KOPT-K1 (cell line): ENCODE results near the gene DACH1.

ENCODE experiments used
- H3K27ac ChIP-seq: fragments of 200-600 bp; sonication (generic); 2 replicates; pipeline ENCODE4 v1.5.1; 2016; ENCODE audit warnings: antibody characterized with exemption, mild to moderate bottlenecking, low read depth, low read length; ENCODE audit not compliant: poor library complexity, severe bottlenecking
- H3K36me3 ChIP-seq: fragments of 200-600 bp; sonication (generic); 2 replicates; pipeline ENCODE4 v1.5.1; 2017; ENCODE audit warnings: antibody characterized with exemption, mild to moderate bottlenecking, low read length, moderate library complexity; ENCODE audit not compliant: insufficient read depth
- H3K9me3 ChIP-seq: fragments of 200-600 bp; sonication (generic); 2 replicates; pipeline ENCODE4 v1.5.1; 2017; ENCODE audit warnings: antibody characterized with exemption, low read length, mild to moderate bottlenecking; ENCODE audit not compliant: insufficient read depth, poor library complexity, severe bottlenecking

The DACH1 gene

DNA sequence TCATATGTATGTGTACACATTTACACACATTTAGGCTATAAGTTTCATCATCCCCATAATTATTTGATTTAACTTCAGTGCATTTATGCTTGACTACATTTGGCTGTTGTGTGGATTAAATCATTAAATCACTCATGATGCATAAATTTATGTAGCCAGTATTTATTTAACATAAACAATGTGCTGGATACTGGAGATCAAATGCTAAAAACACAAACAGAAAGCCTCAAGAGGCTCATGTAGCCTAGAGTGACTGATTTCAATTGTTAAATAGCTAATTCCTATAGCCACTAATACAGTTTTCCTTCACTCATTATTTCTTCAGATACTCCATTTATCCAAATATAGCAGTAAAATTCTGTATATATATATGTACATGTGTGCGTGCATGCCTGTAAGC lies 376.0 kb downstream of the DACH1 start:
- no peak overlapping the region for H3K27ac ChIP-seq
- no peaks in the 10 kb centered on the region for H3K36me3 ChIP-seq
- H3K9me3 ChIP-seq: no peaks in the 10 kb centered on the region

GRCh38 chr13:71489041-71489440 lies 378.0 kb downstream of the DACH1 start:
- Histone ChIP-seq H3K36me3 (no peaks in the 10 kb centered on the region), H3K9me3 (no peaks in the 10 kb centered on the region), H3K27ac (no peak overlapping the region)

GRCh38 chr13:71488201-71488600 lies 378.8 kb downstream of the DACH1 start:
- no peaks in the 10 kb centered on the region for H3K36me3 ChIP-seq
- no peak overlapping the region for H3K27ac ChIP-seq
- H3K9me3 ChIP-seq: no peaks in the 10 kb centered on the region

DNA sequence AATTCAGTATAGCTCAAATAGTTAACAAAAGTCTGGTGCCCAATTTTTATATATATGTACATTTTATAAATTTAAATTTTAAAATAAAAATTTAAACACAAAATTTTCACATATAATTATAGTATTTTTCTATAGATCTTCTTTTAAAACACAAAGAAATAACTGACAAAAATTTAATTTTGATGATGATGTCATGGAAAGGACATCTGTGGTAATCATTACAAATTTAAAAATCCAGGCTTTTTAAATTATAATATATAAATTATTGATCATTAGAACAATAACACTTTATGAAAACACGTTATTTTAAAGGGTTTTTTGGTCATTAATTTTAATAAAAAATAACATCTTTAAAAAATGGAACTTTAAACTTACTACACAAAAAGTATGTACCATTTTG lies 381.1 kb downstream of the DACH1 start:
- Histone ChIP-seq H3K9me3 (no peaks in the 10 kb centered on the region), H3K36me3 (no peaks in the 10 kb centered on the region), H3K27ac (no peak overlapping the region)

- H3K36me3 ChIP-seq: no peaks in the 10 kb centered on the region
- H3K9me3 ChIP-seq: no peaks in the 10 kb centered on the region
- H3K27ac ChIP-seq: no peak overlapping the region
These were observed 383.3 kb downstream of the DACH1 start for GRCh38 chr13:71483733-71484132.

GRCh38 chr13:71481501-71481900 lies 385.5 kb downstream of the DACH1 start:
- no peaks in the 10 kb centered on the region for H3K36me3 ChIP-seq
- H3K27ac ChIP-seq: no peak overlapping the region
- no peaks in the 10 kb centered on the region for H3K9me3 ChIP-seq

DNA sequence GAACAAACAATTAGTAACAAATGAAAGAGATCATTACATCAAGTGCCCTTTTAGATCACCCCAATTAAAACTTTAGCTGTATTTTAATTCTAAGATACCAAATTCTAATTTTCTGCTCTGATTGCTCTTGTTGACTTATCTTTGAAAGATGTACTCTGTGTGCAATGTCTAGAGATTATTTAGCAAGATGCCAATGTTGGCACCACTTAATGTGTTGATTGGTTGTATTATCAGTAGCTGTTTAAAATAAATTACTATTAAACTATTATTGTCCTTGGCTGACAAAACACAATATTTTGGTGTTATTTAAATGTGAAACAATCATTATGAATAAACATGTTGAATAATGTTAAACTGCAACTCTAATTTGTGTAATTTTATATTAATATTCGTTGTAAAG lies 386.0 kb downstream of the DACH1 start:
- Histone ChIP-seq H3K36me3 (no peaks in the 10 kb centered on the region), H3K9me3 (no peaks in the 10 kb centered on the region), H3K27ac (no peak overlapping the region)

- Histone ChIP-seq H3K9me3 (no peaks in the 10 kb centered on the region), H3K36me3 (no peaks in the 10 kb centered on the region), H3K27ac (no peak overlapping the region)
These were observed 389.3 kb downstream of the DACH1 start for GRCh38 chr13:71477735-71478134.

- Histone ChIP-seq H3K36me3 (no peaks in the 10 kb centered on the region), H3K27ac (no peak overlapping the region), H3K9me3 (no peaks in the 10 kb centered on the region)
These were observed 392.1 kb downstream of the DACH1 start for GRCh38 chr13:71474936-71475335.

DNA sequence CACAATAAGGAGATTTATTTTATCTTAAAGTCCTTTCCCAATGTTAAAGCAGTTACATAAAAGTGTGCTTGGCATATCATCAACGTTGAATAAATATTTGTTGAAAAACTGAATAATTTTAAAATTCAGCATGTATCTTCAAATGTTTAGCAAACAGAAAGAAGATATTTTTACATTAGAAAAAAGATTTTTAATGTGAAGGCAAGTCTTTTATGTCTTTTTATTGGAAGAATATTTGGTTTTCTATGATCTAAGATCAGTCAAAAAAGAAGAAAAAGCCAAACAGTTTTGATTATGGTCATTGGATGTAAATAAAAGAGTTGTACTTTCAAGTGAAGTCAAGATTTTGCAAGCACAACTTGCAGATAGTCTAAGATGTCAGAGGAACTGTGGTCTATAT lies 397.4 kb downstream of the DACH1 start:
- Histone ChIP-seq H3K36me3 (no peaks in the 10 kb centered on the region), H3K9me3 (no peaks in the 10 kb centered on the region), H3K27ac (no peak overlapping the region)

- no peaks in the 10 kb centered on the region for H3K9me3 ChIP-seq
- no peak overlapping the region for H3K27ac ChIP-seq
- no peaks in the 10 kb centered on the region for H3K36me3 ChIP-seq
These were observed 402.3 kb downstream of the DACH1 start for GRCh38 chr13:71464686-71465085.

DNA sequence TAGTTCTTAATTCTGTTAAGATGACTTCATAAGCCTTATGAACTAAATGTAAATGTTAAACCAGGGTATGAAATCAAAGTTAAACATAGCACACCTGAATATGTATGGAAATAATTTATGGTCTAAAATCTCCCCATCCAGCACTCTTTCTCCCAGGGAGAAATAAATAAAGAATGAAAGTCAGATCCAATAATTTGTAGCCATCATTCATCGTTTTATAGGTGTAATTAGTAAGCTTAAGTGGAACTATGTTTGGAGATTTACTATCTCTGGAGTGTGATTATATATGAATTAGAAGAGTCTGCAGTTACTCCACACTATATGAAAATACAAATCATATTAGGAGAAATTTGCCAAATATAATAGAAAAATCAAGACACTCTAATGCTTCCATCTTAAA lies 405.1 kb downstream of the DACH1 start:
- Histone ChIP-seq H3K36me3 (no peaks in the 10 kb centered on the region), H3K27ac (no peak overlapping the region), H3K9me3 (no peaks in the 10 kb centered on the region)

DNA sequence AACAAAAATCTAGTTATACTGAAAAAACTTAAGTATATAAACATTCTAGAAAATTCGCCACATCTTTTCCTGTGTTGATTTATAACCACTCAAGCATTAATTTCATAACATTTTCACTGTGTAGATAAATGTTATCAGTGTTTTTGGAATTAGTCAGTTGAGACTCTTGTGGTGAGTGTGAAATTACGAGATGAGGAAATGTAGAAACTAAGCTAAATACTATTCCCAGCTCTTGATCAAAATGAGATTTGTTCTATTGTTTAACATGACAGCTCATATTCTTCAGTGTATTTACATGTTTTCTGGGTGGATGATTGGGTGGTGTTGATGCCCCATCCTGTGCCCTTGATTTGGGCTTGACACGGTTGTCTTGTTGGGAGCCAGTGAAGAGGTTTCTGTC lies 406.8 kb downstream of the DACH1 start:
- H3K36me3 ChIP-seq: no peaks in the 10 kb centered on the region
- H3K9me3 ChIP-seq: no peaks in the 10 kb centered on the region
- no peak overlapping the region for H3K27ac ChIP-seq

DNA sequence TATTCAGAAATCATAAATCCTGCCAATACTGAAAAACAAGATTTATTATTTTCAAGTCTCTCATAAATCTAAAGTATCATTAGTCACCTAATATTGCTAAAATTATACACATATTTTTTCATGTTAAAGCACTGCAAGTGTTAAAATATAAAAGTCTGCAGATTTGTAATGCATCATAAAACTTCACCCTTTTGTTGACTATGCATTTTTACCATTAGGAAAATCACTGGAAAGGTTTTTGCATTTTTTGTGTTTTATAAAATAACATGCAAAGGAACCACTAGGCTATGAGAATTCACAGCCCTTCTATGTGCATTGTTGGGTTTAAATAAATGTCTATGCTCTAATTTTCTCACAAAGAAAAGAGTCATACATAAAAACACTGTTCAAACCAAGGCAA lies 407.3 kb downstream of the DACH1 start:
- no peaks in the 10 kb centered on the region for H3K36me3 ChIP-seq
- no peaks in the 10 kb centered on the region for H3K9me3 ChIP-seq
- H3K27ac ChIP-seq: no peak overlapping the region

GRCh38 chr13:71457645-71458044 lies 409.4 kb downstream of the DACH1 start:
- Histone ChIP-seq H3K27ac (no peak overlapping the region), H3K36me3 (no peaks in the 10 kb centered on the region), H3K9me3 (no peaks in the 10 kb centered on the region)

DNA sequence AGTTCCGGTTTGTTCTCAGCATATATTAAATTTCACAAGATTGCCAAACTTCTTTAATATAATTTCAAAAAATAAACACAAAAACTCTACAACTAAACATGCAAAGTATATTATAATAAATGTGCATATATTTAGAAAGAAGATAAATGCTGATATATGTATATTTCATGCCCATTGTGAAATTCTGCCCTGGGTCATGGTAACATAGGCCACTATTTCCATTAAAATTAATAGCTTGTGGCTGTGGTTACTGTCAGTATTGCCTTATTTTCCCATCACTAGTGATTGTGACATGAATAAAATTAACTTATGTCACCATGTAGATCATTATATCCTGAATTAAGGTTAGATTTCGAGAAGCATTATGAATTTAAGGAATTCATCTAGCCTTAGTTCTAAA lies 410.9 kb downstream of the DACH1 start:
- H3K27ac ChIP-seq: no peak overlapping the region
- no peaks in the 10 kb centered on the region for H3K9me3 ChIP-seq
- no peaks in the 10 kb centered on the region for H3K36me3 ChIP-seq

DNA sequence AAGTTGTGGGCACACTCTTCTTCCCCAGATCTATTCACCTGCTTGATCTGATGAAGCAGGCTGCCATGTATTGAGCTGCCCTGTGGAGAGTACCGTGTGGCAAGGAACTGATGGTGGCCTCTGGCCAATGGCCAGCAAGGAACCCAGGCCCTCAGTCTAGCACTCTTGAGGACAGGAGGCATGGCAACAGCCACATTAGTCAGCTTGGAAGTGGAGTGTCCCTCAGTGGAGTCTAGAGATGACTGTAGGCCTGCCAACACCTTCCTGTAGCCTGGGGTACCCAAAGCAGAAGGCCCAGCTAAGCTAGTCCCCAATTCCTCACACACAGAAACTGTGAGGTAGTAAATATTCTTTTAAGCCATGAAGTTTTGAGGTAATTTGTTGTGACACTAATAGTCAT lies 412.5 kb downstream of the DACH1 start:
- no peak overlapping the region for H3K27ac ChIP-seq
- no peaks in the 10 kb centered on the region for H3K9me3 ChIP-seq

More for the DNA sequence above, 412.5 kb downstream of the DACH1 start:
- H3K36me3 ChIP-seq: no peaks in the 10 kb centered on the region
